ENCODE results near the gene LILRA1. TPM values are rescaled to one million over a fixed set of nuclear protein-coding genes. Genes with fewer than 3 reads are reported as not detected.

Gene LILRA1
- total RNA-seq: under 0.01 TPM in 1 of 2 replicates, not detected in the other

GRCh38 chr19:54593445-54593844 is at the start of gene LILRA1:
Gene LILRA1, plus strand, starts transcription at chr19:54593632. Its CDS starts 613 bp downstream, at chr19:54594245.

GRCh38 chr19:54573330-54573872 is 20.0 kb upstream of the LILRA1 start, which contains the start of gene LILRA2:
Gene LILRA2, plus strand, starts transcription at chr19:54573790. Its CDS starts 89 bp downstream, at chr19:54573879.

DNA sequence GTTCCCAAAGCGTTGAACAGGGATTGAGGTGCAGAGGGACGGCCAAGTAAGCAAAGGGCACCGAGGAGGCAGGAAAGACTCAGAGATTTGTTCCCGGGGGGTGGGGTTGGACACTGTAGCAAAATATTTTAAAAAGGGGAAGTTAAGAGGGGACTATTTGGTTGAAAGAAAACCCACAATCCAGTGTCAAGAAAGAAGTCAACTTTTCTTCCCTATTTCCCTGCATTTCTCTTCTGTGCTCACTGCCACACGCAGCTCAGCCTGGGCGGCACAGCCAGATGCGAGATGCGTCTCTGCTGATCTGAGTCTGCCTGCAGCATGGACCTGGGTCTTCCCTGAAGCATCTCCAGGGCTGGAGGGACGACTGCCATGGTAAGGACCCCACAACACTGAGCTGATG is 36.8 kb downstream of the LILRA1 start, which contains the start of gene LILRB1:
TSS of gene LILRB1 (plus strand) at position 223 of the 400 bp plus-strand sequence. CDS start 590 bp downstream, outside the sequence.

Small RNAs within 50 kb of the gene (small RNA-seq; reads per million reads assigned to genes)
- gene AC245036.2 (not detected), gene AC245036.3 (not detected), gene MIR8061 (not detected)

Other genes with a start within 250 kb of the LILRA1 start
- gene LAIR1, start 228.7 kb upstream of the LILRA1 start, total RNA-seq: not detected in 2 replicates
- under 0.01 TPM in 1 of 2 replicates, not detected in the other for gene TTYH1, start 178.2 kb upstream of the LILRA1 start, total RNA-seq
- 80.7 and 95.8 TPM in 2 replicates for gene LENG8, start 144.4 kb upstream of the LILRA1 start, total RNA-seq
- 19.0 and 34.9 TPM in 2 replicates for gene LENG9, start 129.9 kb upstream of the LILRA1 start, total RNA-seq
- 42.7 and 84.4 TPM in 2 replicates for gene CDC42EP5, start 120.3 kb upstream of the LILRA1 start, total RNA-seq
- gene LAIR2, start 90.8 kb upstream of the LILRA1 start, total RNA-seq: not detected in 2 replicates
- gene LILRA2, start 19.8 kb upstream of the LILRA1 start, total RNA-seq: not detected in 2 replicates
- not detected in 2 replicates for gene LILRB1, start 36.9 kb downstream of the LILRA1 start, total RNA-seq
- gene LILRB4, start 69.4 kb downstream of the LILRA1 start, total RNA-seq: not detected in 2 replicates
- not detected in 2 replicates for gene KIR3DL3, start 130.8 kb downstream of the LILRA1 start, total RNA-seq
- gene KIR2DL3, start 144.9 kb downstream of the LILRA1 start, total RNA-seq: not detected in 2 replicates
- gene KIR2DL1, start 176.2 kb downstream of the LILRA1 start, total RNA-seq: not detected in 2 replicates
- not detected in 2 replicates for gene KIR2DL4, start 210.0 kb downstream of the LILRA1 start, total RNA-seq
- not detected in 2 replicates for gene KIR3DL1, start 222.8 kb downstream of the LILRA1 start, total RNA-seq
- not detected in 2 replicates for gene KIR2DS4, start 239.0 kb downstream of the LILRA1 start, total RNA-seq